HG03066 (cell line): Measurements from ENCODE around the gene CFD.
"Not testable (repeated sequence)": the region's sequence is repeated elsewhere in the genome, so short reads cannot be mapped to it uniquely, and the experiment has no call there.

Source experiments
- ATAC-seq: cut with Tn5 transposase; IDR thresholded peaks from one replicate; pipeline ENCODE4 v1.9.1; 2021; ENCODE audit warnings: low read depth; ENCODE audit not compliant: unreplicated experiment

The CFD gene

DNA sequence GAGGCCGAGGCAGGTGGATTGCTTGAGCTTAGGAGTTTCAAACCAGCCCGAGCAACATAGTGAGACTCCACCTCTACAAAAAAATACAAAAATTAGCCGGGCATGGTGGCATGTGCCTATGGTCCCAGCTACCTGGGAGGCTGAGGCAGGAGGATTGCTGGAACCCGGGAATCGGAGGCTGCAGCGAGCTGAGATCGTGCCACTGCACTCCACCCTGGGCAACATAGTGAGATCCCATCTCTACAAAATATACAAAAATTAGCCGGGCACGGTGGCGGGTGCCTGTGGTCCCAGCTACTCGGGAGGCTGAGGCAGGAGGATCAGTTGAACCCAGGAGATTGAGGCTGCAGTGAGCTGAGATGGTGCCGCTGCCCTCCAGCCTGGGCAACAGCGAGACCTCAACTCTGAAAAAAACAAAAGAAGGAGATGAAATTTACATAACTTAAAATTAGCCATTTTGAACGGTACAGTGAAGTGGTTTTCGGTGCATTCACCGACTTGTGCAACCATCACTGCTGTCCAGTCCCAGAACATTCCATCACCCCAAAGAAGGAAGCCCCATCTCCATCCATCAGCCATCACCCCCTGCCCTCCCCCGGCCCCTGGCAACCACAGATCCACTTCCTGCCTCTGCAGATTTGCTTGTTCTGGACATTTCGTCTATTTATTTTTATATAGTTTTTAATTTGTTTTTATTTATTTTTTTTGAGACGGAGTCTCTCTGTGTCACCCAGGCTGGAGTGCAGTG lies 33.4 kb upstream of the CFD start:
- no peak for ATAC-seq

DNA sequence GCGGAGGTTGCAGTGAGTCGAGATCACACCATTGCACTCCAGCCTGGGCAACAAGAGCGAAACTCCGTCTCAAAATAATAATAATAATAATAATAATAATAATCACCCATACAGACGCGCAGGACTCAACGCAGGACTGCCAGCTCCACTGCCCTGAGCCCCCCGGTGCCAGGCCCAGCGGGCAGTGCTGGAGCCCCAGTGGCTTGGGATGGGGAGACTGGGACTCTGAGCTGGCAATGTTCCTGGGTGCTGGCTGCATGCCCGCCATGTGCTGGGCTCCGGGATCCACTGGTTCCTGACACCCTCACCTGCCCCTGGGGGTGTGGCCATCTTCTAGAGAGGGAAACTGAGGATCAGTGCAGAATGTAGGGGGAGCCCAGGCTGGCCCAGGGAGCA lies 32.2 kb upstream of the CFD start:
- ATAC-seq = no peak

DNA sequence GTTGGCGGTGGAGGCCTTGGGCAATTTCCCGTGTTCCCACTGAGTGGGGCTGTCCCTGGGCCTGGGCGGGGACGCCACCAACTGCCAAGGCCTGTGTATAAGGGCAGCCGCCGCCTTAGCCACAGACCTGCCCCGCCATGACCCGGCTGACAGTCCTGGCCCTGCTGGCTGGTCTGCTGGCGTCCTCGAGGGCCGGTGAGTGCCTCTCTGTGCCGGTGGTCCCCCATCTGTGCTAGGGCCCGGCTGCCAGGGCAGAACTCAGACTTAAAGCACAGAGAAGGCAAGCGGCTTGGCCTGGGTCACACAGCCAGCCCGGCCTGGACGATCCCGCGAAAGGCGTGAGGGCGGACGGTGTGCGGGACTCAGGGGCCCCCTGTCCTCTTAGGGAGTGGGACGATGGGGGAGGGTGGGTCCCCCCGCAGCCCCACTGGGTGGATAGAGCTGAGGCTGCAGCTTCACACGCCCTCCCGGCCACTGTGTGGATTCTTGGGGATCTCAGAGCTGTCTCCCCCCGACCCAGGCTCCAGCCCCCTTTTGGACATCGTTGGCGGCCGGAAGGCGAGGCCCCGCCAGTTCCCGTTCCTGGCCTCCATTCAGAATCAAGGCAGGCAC lies 31.6 kb upstream of the CFD start, which contains the start of gene AZU1:
Gene AZU1, plus strand, starts transcription at position 128 of the 612 bp plus-strand sequence. Its CDS starts 10 bp downstream, at position 138.
- no peak for ATAC-seq

- ATAC-seq = no peak
These were observed 30.2 kb upstream of the CFD start for GRCh38 chr19:829129-829758.

- no peak for ATAC-seq
These were observed 27.8 kb upstream of the CFD start for GRCh38 chr19:831407-832369.

- ATAC-seq = no peak
These were observed 25.2 kb upstream of the CFD start for GRCh38 chr19:834216-834615.

- ATAC-seq = no peak
These were observed 24.2 kb upstream of the CFD start for GRCh38 chr19:835210-835810.

DNA sequence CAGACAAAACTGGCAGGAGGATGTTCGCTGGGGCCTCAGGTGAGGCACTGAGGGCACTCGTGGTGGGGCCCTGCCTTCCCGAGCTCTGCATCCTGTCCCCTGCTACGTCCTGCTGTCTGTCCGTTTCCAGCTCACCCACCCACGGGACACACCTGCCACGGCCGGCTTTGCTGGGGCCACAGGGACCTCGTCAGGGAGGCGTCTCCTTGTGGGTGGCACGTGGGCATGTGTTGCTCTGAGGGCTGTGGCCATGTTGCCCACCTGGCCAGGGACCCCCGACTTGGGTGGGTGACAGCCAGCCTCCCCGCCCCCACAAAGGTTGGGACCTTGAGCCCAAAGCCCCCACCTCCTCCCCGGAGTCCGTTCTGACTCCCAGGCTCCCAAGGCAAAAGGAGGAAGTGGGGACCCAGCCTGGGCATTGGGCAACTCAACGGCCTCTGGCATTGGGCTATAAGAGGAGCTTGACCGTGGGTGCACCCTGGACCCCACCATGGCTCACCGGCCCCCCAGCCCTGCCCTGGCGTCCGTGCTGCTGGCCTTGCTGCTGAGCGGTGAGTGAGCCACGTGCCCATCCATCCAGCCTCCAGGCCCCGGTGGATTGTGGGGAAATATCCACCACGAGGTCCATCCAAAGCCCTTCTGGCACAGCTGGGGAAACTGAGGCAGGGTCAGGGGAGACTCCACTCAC lies 18.8 kb upstream of the CFD start, which contains the start of gene PRTN3:
Gene PRTN3, plus strand, starts transcription at position 481 of the 688 bp plus-strand sequence. Its CDS starts 10 bp downstream, at position 491.
- no peak for ATAC-seq

DNA sequence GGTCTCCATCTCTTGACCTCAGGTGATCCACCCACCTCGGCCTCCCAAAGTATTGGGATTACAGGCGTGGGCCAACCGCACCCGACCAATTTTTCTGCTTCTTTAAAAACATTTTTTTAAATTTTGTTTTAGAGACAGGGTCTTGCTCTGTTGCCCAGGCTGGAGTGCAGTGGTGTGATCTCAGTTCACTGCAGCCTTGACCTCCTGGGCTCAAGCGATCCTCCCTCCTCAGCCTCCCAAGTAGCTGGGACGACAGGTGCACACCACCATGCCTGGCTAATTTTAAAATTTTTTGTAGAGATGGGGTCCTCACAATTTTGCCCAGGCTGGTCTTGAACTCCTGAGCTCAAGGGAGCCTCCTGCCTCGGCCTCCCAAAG lies 16.7 kb upstream of the CFD start:
- not testable (repeated sequence) for ATAC-seq

DNA sequence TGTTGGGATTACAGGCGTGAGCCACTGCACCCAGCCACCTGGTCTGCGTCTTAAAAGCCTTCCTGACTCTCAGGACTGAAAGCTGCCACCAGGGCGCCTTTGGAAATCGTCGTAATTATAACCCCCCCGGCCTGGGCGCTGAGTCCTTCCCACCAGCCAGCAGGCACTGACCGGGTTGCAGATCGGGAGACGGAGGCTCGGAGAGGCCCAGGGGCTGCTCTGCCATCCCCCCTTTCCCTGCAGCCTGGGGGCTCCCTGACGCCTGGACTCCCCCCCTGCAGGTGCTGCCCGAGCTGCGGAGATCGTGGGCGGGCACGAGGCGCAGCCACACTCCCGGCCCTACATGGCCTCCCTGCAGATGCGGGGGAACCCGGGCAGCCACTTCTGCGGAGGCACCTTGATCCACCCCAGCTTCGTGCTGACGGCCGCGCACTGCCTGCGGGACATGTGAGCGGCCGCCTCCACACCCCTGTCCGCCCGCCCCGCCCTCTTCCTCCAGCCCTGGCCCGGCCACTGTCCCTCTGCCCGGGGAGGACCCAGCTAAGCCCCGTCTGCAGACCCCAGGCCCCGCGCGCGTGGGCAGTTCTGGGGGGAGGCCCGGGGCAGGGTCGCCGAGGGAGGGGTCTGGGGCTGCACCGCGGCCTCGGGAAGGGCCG lies 16.2 kb upstream of the CFD start:
- no peak for ATAC-seq

DNA sequence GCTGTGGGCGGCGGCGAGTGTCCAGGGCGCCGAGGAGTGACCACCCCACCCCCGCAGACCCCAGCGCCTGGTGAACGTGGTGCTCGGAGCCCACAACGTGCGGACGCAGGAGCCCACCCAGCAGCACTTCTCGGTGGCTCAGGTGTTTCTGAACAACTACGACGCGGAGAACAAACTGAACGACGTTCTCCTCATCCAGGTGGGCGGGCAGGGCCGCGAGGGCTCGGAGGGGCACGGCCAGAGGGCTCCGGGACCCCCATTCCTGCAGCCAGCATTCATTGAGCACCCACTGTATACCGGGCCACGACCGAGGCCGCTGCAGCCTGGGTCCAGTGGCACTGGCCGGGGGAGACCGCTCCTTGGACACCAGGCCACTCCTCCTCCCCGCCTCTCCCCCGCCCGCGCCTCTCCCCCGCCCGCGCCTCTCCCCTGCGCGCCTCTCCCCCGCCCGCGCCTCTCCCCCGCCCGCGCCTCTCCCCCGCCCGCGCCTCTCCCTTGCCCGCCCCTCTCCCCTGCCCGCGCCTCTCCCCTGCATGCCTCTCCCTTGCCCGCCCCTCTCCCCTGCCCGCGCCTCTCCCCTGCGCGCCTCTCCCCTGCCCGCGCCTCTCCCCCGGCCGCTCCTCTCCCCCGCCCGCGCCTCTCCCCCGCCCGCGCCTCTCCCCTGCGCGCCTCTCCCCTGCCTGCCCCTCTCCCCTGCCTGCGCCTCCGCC lies 15.5 kb upstream of the CFD start:
- no peak for ATAC-seq

DNA sequence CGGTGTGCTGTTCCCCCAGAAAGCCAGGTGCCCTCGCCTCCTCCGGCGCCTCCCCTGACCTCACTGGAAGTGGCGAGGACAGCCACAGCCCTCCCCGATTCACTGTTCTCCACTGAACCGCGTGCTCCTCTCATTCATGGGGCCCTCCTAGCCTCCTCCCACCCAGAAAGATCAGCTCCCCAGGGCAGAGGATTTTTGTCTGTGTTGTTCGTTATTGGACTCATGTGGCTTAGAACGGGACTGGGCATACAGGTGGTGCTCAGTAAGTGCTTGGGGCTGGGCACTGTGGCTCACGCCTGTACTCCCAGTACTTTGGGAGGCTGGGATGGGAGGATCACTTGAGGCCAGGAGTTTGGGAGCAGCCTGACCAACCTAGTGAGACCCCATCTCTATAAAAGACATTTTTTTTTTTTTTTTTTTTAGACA lies 14.9 kb upstream of the CFD start:
- ATAC-seq = no peak

DNA sequence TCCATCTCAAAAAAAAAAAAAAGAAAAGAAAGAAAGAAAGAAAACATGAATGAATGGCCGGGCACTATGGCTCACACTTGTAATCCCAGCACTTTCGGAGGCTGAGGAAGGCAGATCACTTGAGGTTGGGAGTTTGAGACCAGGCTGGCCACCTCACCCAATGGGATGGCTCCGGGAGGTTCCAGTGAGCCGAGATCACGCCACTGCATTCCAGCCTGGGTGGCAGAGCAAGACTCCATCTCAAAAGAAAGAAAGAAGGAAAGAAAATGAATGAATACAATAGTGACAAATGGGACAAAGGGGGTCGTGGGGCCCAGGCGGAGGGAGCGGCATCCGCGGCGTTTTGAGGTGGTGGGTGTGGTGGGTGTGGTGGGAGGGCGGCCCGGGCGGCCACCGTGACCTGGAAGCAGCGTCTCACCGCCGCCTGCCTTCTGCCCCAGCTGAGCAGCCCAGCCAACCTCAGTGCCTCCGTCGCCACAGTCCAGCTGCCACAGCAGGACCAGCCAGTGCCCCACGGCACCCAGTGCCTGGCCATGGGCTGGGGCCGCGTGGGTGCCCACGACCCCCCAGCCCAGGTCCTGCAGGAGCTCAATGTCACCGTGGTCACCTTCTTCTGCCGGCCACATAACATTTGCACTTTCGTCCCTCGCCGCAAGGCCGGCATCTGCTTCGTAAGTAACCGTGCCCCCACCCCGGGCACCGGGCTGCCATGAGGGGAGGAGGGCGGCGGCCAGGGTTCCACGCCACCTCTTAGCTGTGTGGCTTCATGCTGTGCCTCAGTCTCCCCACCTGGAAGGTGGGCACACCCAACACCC lies 13.6 kb upstream of the CFD start:
- no peak for ATAC-seq

GRCh38 chr19:848386-848921 lies 11.0 kb upstream of the CFD start:
- ATAC-seq = no peak

DNA sequence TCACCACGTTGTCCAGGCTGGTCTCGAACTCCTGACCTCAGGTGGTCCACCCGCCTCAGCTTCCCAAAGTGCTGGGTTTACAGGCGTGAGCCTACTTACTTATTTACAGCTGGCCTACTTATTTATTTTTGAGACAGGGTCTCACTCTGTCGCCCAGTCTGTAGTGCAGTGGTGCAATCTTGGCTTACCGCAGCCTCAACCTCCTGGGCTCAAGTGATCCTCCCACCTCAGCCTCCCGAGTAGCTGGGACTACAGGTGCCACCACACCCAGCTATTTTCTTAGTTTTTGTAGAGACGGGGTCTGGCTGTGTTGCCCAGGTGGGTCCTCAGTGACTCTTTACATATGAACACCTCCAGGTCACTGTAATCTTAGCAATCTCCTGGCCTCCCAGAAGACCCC lies 10.3 kb upstream of the CFD start:
- ATAC-seq = not testable (repeated sequence)

GRCh38 chr19:850221-850978 lies 9.1 kb upstream of the CFD start:
- no peak for ATAC-seq

DNA sequence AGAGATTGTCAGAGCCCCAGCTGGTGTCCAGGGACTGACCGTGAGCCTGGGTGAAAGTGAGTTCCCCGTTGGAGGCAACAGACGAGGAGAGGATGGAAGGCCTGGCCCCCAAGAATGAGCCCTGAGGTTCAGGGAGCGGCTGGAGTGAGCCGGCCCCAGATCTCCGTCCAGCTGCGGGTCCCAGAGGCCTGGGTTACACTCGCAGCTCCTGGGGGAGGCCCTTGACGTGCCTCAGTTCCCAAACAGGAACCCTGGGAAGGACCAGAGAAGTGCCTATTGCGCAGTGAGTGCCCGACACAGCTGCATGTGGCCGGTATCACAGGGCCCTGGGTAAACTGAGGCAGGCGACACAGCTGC lies 8.5 kb upstream of the CFD start:
- no peak for ATAC-seq
